Lower lobe of right lung (tissue), 2 donors: ENCODE measurements around the gene SEC24B. TPM values are rescaled to one million over a fixed set of nuclear protein-coding genes. Genes with fewer than 3 reads are reported as not detected.
A peak's percentile ranks its signal among the peaks of the same experiment; 100 is the strongest.

Experiments used
- ATAC-seq, 2 donors: fragments of 200-7000 bp; cut with Tn5 transposase; one replicate each; pipeline ENCODE4 v1.9.1; 2020 to 2022; ENCODE audit warnings: mild to moderate bottlenecking in 2 of 2, moderate library complexity in 2 of 2
- DNase-seq: peaks from one replicate; pipeline ENCODE4 v3.0.0-alpha.2; 2020
- H3K27ac ChIP-seq: fragments of 200-600 bp; one replicate; pipeline ENCODE4 v1.8.0; 2022
- H3K27me3 ChIP-seq: fragments of 200-600 bp; one replicate; pipeline ENCODE4 v1.8.0; 2022; ENCODE audit warnings: low read depth
- H3K36me3 ChIP-seq: fragments of 200-600 bp; one replicate; pipeline ENCODE4 v1.8.0; 2022; ENCODE audit warnings: mild to moderate bottlenecking
- H3K4me1 ChIP-seq: fragments of 200-600 bp; one replicate; pipeline ENCODE4 v1.8.0; 2022
- H3K4me3 ChIP-seq: fragments of 200-600 bp; one replicate; pipeline ENCODE4 v1.8.0; 2022; ENCODE audit warnings: mild to moderate bottlenecking
- H3K9me3 ChIP-seq: fragments of 200-600 bp; one replicate; pipeline ENCODE4 v1.8.0; 2022
- CTCF ChIP-seq: fragments of 200-600 bp; IDR thresholded peaks from one replicate; pipeline ENCODE4 v1.8.0; 2022; ENCODE audit warnings: antibody characterized with exemption, mild to moderate bottlenecking
- intact Hi-C: fragments of 100-400 bp; cut with DNase I; formaldehyde crosslinking; loops from one replicate; pipeline ENCODE4 v1.11.0; 2022
- total RNA-seq: library from RNA; stranded (reverse); fragmentation: NEBNext Ultra II Directional; extraction: Animal tissue kit (Norgen Biotek cat#: 25700); gene quantifications from one replicate; pipeline ENCODE4 v1.2.1, GENCODE V29; 2021
- donor health status: DM: no; HTN: yes; CAD: no; lungs with severe emphysema.

Gene SEC24B
- total RNA-seq, 1 donor from 2014 or later, result 35.0 TPM

GRCh38 chr4:109410226-109410625 lies 23.4 kb upstream of the SEC24B start:
- no peaks in the 10 kb centered on the region for H3K4me1 ChIP-seq
- no peak overlapping the region for H3K27ac ChIP-seq
- H3K4me3 ChIP-seq, result no peak overlapping the region
- H3K9me3 ChIP-seq, result no peaks in the 10 kb centered on the region
- ATAC-seq (no peak), DNase-seq (no peak)
- no peak for TF ChIP-seq CTCF
- intact Hi-C loops, result no loop called here
- no peaks in the 10 kb centered on the region for H3K27me3 ChIP-seq
- H3K36me3 ChIP-seq, result no peaks in the 10 kb centered on the region

- Histone ChIP-seq H3K36me3 (no peaks in the 10 kb centered on the region), H3K4me3 (no peak overlapping the region), H3K4me1 (no peaks in the 10 kb centered on the region), H3K9me3 (no peaks in the 10 kb centered on the region), H3K27ac (no peak overlapping the region), H3K27me3 (no peaks in the 10 kb centered on the region)
- TF ChIP-seq CTCF, result no peak
- no peak for ATAC-seq
- intact Hi-C loops, result no loop called here
- no peak for DNase-seq
These were observed 22.8 kb upstream of the SEC24B start for GRCh38 chr4:109410776-109411175.

GRCh38 chr4:109411964-109412363 lies 21.7 kb upstream of the SEC24B start:
- Histone ChIP-seq H3K27me3 (no peaks in the 10 kb centered on the region), H3K4me3 (no peak overlapping the region), H3K4me1 (no peaks in the 10 kb centered on the region), H3K27ac (no peak overlapping the region), H3K9me3 (no peaks in the 10 kb centered on the region), H3K36me3 (no peaks in the 10 kb centered on the region)
- DNase-seq, result no peak
- intact Hi-C loops, result no loop called here
- TF ChIP-seq CTCF, result no peak
- no peak for ATAC-seq

- intact Hi-C loops, result no loop called here
These were observed 20.8 kb upstream of the SEC24B start for GRCh38 chr4:109412776-109413175.

GRCh38 chr4:109414938-109415337 lies 18.7 kb upstream of the SEC24B start:
- ATAC-seq (no peak), DNase-seq (no peak)
- intact Hi-C loops, result no loop called here
- Histone ChIP-seq H3K4me1 (no peaks in the 10 kb centered on the region), H3K36me3 (no peaks in the 10 kb centered on the region), H3K27me3 (no peaks in the 10 kb centered on the region), H3K9me3 (no peaks in the 10 kb centered on the region), H3K27ac (no peak overlapping the region), H3K4me3 (no peak overlapping the region)
- no peak for TF ChIP-seq CTCF

More at GRCh38 chr4:109412776-109413175, 20.8 kb upstream of the SEC24B start:
- peak in 1 of 2 donors; percentile 49 for ATAC-seq
- TF ChIP-seq CTCF, result no peak
- no peak for DNase-seq
- Histone ChIP-seq H3K4me1 (no peaks in the 10 kb centered on the region), H3K27ac (no peak overlapping the region), H3K36me3 (no peaks in the 10 kb centered on the region), H3K27me3 (no peaks in the 10 kb centered on the region), H3K4me3 (no peak overlapping the region), H3K9me3 (no peaks in the 10 kb centered on the region)

GRCh38 chr4:109418588-109418987 lies 15.0 kb upstream of the SEC24B start:
- H3K36me3 ChIP-seq, result no peaks in the 10 kb centered on the region
- H3K4me3 ChIP-seq, result no peak overlapping the region
- H3K9me3 ChIP-seq, result no peaks in the 10 kb centered on the region
- no peak overlapping the region for H3K27ac ChIP-seq
- no peaks in the 10 kb centered on the region for H3K4me1 ChIP-seq
- DNase-seq, result no peak
- H3K27me3 ChIP-seq, result no peaks in the 10 kb centered on the region
- intact Hi-C loops, result no loop called here
- ATAC-seq, result no peak
- no peak for TF ChIP-seq CTCF
